Measurements from ENCODE around the gene YBEY.

Gene YBEY

GRCh38 chr21:46284733-46285132 lies 1.4 kb upstream of the YBEY start:
- no peak for ATAC-seq
- H3K9me3 Mint-ChIP-seq: no peaks in the 10 kb centered on the region
- no peaks in the 10 kb centered on the region for H3K27me3 Mint-ChIP-seq
- H3K4me3 Mint-ChIP-seq: peak overlapping the region; percentile 100
- H3K27ac Mint-ChIP-seq: peak overlapping the region; percentile 91
- peaks cover 58% of the 10 kb centered on the region for H3K4me1 Mint-ChIP-seq
- peaks cover 16% of the 10 kb centered on the region for H3K36me3 Mint-ChIP-seq

- Mint-ChIP-seq H3K27ac (peak within 1 kb of the TSS; percentile 91), H3K4me1 (peaks cover 63% of the 10 kb centered on the region), H3K9me3 (no peaks in the 10 kb centered on the region), H3K4me3 (peak within 1 kb of the TSS; percentile 100), H3K27me3 (no peaks in the 10 kb centered on the region), H3K36me3 (peaks cover 13% of the 10 kb centered on the region)
- ATAC-seq: no peak
Measured at GRCh38 chr21:46285206-46285661, 908 bp upstream of the YBEY start, which contains the start of gene MCM3AP. Gene MCM3AP, minus strand, starts transcription at chr21:46285611. Its CDS starts 325 bp downstream, at chr21:46285286.

- Mint-ChIP-seq H3K36me3 (peaks cover 19% of the 10 kb centered on the region), H3K27me3 (no peaks in the 10 kb centered on the region), H3K9me3 (no peaks in the 10 kb centered on the region), H3K4me1 (peaks cover 54% of the 10 kb centered on the region), H3K4me3 (peak overlapping the region; percentile 100), H3K27ac (peak overlapping the region; percentile 91)
- peak; percentile 24 for ATAC-seq
Measured at GRCh38 chr21:46286648-46287002, 483 bp downstream of the YBEY start.

GRCh38 chr21:46287541-46287940 lies 1.4 kb downstream of the YBEY start:
- Mint-ChIP-seq H3K27ac (peak overlapping the region; percentile 91), H3K36me3 (peaks cover 26% of the 10 kb centered on the region), H3K27me3 (no peaks in the 10 kb centered on the region), H3K4me1 (peaks cover 54% of the 10 kb centered on the region), H3K4me3 (no peak overlapping the region), H3K9me3 (no peaks in the 10 kb centered on the region)
- ATAC-seq: no peak

- no peaks in the 10 kb centered on the region for H3K27me3 Mint-ChIP-seq
- no peak overlapping the region for H3K27ac Mint-ChIP-seq
- peaks cover 38% of the 10 kb centered on the region for H3K4me1 Mint-ChIP-seq
- no peak overlapping the region for H3K4me3 Mint-ChIP-seq
- peaks cover 19% of the 10 kb centered on the region for H3K36me3 Mint-ChIP-seq
- no peak for ATAC-seq
- H3K9me3 Mint-ChIP-seq: no peaks in the 10 kb centered on the region
Measured at GRCh38 chr21:46289655-46290179, 3.6 kb downstream of the YBEY start.

- ATAC-seq: no peak
Measured at GRCh38 chr21:46291561-46291960, 5.4 kb downstream of the YBEY start.

GRCh38 chr21:46294647-46295176 lies 8.6 kb downstream of the YBEY start:
- Mint-ChIP-seq H3K9me3 (no peaks in the 10 kb centered on the region), H3K4me3 (no peak overlapping the region), H3K27ac (peak overlapping the region; percentile 75), H3K4me1 (peaks cover 33% of the 10 kb centered on the region), H3K36me3 (peaks cover 12% of the 10 kb centered on the region), H3K27me3 (no peaks in the 10 kb centered on the region)
- no peak for ATAC-seq

More at GRCh38 chr21:46291561-46291960, 5.4 kb downstream of the YBEY start:
- Mint-ChIP-seq H3K36me3 (peaks cover 19% of the 10 kb centered on the region), H3K27me3 (no peaks in the 10 kb centered on the region), H3K4me1 (peaks cover 46% of the 10 kb centered on the region), H3K9me3 (no peaks in the 10 kb centered on the region), H3K4me3 (no peak overlapping the region), H3K27ac (no peak overlapping the region)

- peaks cover 27% of the 10 kb centered on the region for H3K4me1 Mint-ChIP-seq
- H3K27me3 Mint-ChIP-seq: no peaks in the 10 kb centered on the region
- peak; percentile 9 for ATAC-seq
- H3K27ac Mint-ChIP-seq: peak overlapping the region; percentile 75
- H3K4me3 Mint-ChIP-seq: no peak overlapping the region
- peaks cover 12% of the 10 kb centered on the region for H3K36me3 Mint-ChIP-seq
- H3K9me3 Mint-ChIP-seq: no peaks in the 10 kb centered on the region
Measured at GRCh38 chr21:46295177-46295770, 9.1 kb downstream of the YBEY start.

- Mint-ChIP-seq H3K36me3 (peaks cover 11% of the 10 kb centered on the region), H3K4me1 (peaks cover 24% of the 10 kb centered on the region), H3K27me3 (no peaks in the 10 kb centered on the region), H3K27ac (peak overlapping the region; percentile 75), H3K4me3 (peak overlapping the region; percentile 66), H3K9me3 (no peaks in the 10 kb centered on the region)
- peak; percentile 95 for ATAC-seq
Measured at GRCh38 chr21:46295996-46296752, 10.0 kb downstream of the YBEY start.

GRCh38 chr21:46297338-46298271 lies 11.5 kb downstream of the YBEY start:
- ATAC-seq: peak; percentile 57
- Mint-ChIP-seq H3K36me3 (no peaks in the 10 kb centered on the region), H3K27ac (peak overlapping the region; percentile 75), H3K27me3 (no peaks in the 10 kb centered on the region), H3K9me3 (no peaks in the 10 kb centered on the region), H3K4me1 (peaks cover 24% of the 10 kb centered on the region), H3K4me3 (peak overlapping the region; percentile 70)

- Mint-ChIP-seq H3K4me3 (peak overlapping the region; percentile 36), H3K4me1 (peaks cover 24% of the 10 kb centered on the region), H3K36me3 (no peaks in the 10 kb centered on the region), H3K9me3 (no peaks in the 10 kb centered on the region), H3K27me3 (no peaks in the 10 kb centered on the region), H3K27ac (no peak overlapping the region)
- no peak for ATAC-seq
Measured at GRCh38 chr21:46299167-46299566, 13.0 kb downstream of the YBEY start.

- no peak for ATAC-seq
- peaks cover 6% of the 10 kb centered on the region for H3K4me1 Mint-ChIP-seq
- no peak overlapping the region for H3K4me3 Mint-ChIP-seq
- H3K27me3 Mint-ChIP-seq: no peaks in the 10 kb centered on the region
- no peak overlapping the region for H3K27ac Mint-ChIP-seq
- no peaks in the 10 kb centered on the region for H3K9me3 Mint-ChIP-seq
- peaks cover 9% of the 10 kb centered on the region for H3K36me3 Mint-ChIP-seq
Measured at GRCh38 chr21:46301759-46302158, 15.6 kb downstream of the YBEY start.

- Mint-ChIP-seq H3K4me1 (no peaks in the 10 kb centered on the region), H3K36me3 (peaks cover 9% of the 10 kb centered on the region), H3K9me3 (no peaks in the 10 kb centered on the region), H3K4me3 (no peak overlapping the region), H3K27me3 (no peaks in the 10 kb centered on the region), H3K27ac (no peak overlapping the region)
- ATAC-seq: no peak
Measured at GRCh38 chr21:46304437-46304836, 18.3 kb downstream of the YBEY start.

- Mint-ChIP-seq H3K9me3 (no peaks in the 10 kb centered on the region), H3K27ac (no peak overlapping the region), H3K36me3 (peaks cover 9% of the 10 kb centered on the region)
Measured at GRCh38 chr21:46304955-46305354, 18.8 kb downstream of the YBEY start.

GRCh38 chr21:46307625-46308024 lies 21.5 kb downstream of the YBEY start:
- Mint-ChIP-seq H3K36me3 (peaks cover 14% of the 10 kb centered on the region), H3K27me3 (no peaks in the 10 kb centered on the region), H3K4me1 (no peaks in the 10 kb centered on the region), H3K9me3 (no peaks in the 10 kb centered on the region), H3K27ac (no peak overlapping the region), H3K4me3 (no peak overlapping the region)
- peak; percentile 43 for ATAC-seq

More at GRCh38 chr21:46304955-46305354, 18.8 kb downstream of the YBEY start:
- Mint-ChIP-seq H3K27me3 (no peaks in the 10 kb centered on the region), H3K4me3 (no peak overlapping the region), H3K4me1 (no peaks in the 10 kb centered on the region)
- no peak for ATAC-seq

All from stimulated activated memory B cell treated with anti-CD40 and anti-IgM and Interleukin-4, amounts not matched to agents 10 μg/mL and 1 μg/mL and 100 μg/mL, for 72 hours (primary cell).